GM12878 (cell line): ENCODE results near the gene SCRN1. TPM values are rescaled to one million over a fixed set of nuclear protein-coding genes. Genes with fewer than 3 reads are reported as not detected.

Source experiments
- ATAC-seq: fragments of 200-7000 bp; cut with Tn5 transposase; 3 replicates; pipeline ENCODE4 v1.9.1; 2020; ENCODE audit warnings: mild to moderate bottlenecking, moderate library complexity
- BruUV-seq: library from RNA; stranded (reverse); fragments of 400-500 nt; replicated peaks from 2 replicates; lab custom pipeline; 2021; lab: Mats Ljungman, UMichigan
- CTCF ChIA-PET: fragments of 300-600 bp; sonication (Branson Sonifier 250); formaldehyde crosslinking; extraction: SDS; loops from one replicate; lab custom pipeline; 2021; ENCODE audit warnings: inconsistent platforms; lab: Yijun Ruan, JAX
- POLR2A ChIA-PET: fragments of 350-600 bp; formaldehyde crosslinking; extraction: SDS; loops from one replicate; lab custom pipeline; 2021; ENCODE audit warnings: inconsistent platforms; lab: Charles Lee
- RAD21 ChIA-PET: fragments of 300-600 bp; sonication (Branson Sonifier 250); formaldehyde crosslinking; loops from one replicate; lab custom pipeline; 2023; ENCODE audit warnings: antibody characterized with exemption; ENCODE audit not compliant: unreplicated experiment; lab: Charles Lee
- SMC1A ChIA-PET: fragments of 300-600 bp; sonication (Branson Sonifier 250); formaldehyde crosslinking; loops from one replicate; lab custom pipeline; 2023; ENCODE audit not compliant: unreplicated experiment, uncharacterized antibody; lab: Charles Lee
- DNase-seq: peaks from one replicate; pipeline ENCODE4 v3.0.0-alpha.2; 2011; ENCODE audit warnings: low read depth, low spot score
- FAIRE-seq: peaks from 3 replicates; lab custom pipeline; 2011; peaks lifted over from hg19 to GRCh38; lab: Jason Lieb, UNC
- H2AFZ ChIP-seq: 2 replicates; pipeline ENCODE4 v1.6.0; 2011; ENCODE audit warnings: low read depth, low read length, control low read depth; ENCODE audit not compliant: control insufficient read depth
- H3K27ac ChIP-seq: 2 replicates; pipeline ENCODE4 v1.5.1; 2011; ENCODE audit warnings: control low read depth; ENCODE audit not compliant: control insufficient read depth, insufficient read depth
- H3K27me3 ChIP-seq, 2 experiments: replicated peaks in 1 of 2; 2 replicates each; pipeline versions ENCODE4 v1.6.0 to v1.6.1; 2011; ENCODE audit warnings: low read length in 1 of 2; ENCODE audit not compliant: control insufficient read depth in 2 of 2, insufficient read depth in 2 of 2
- H3K36me3 ChIP-seq, 2 experiments: 2 replicates each; pipeline ENCODE4 v1.5.1; 2011; ENCODE audit warnings: low read length in 1 of 2; ENCODE audit not compliant: control insufficient read depth in 2 of 2, insufficient read depth in 2 of 2
- H3K4me1 ChIP-seq: 2 replicates; pipeline ENCODE4 v1.6.1; 2011; ENCODE audit warnings: mild to moderate bottlenecking, low read length, moderate library complexity, mixed read lengths; ENCODE audit not compliant: control insufficient read depth, insufficient read depth
- H3K4me2 ChIP-seq: 2 replicates; pipeline ENCODE4 v1.6.0; 2011; ENCODE audit warnings: control low read depth; ENCODE audit not compliant: control insufficient read depth, insufficient read depth
- H3K4me3 ChIP-seq: fragments of 200-600 bp; sonication (generic); 2 replicates; pipeline ENCODE4 v1.5.1; 2016
- H3K79me2 ChIP-seq: 2 replicates; pipeline ENCODE4 v1.6.0; 2011; ENCODE audit warnings: low read length; ENCODE audit not compliant: control insufficient read depth, insufficient read depth
- H3K9ac ChIP-seq: 2 replicates; pipeline ENCODE4 v1.8.0; 2011; ENCODE audit warnings: low read length, control low read depth, mixed read lengths; ENCODE audit not compliant: control insufficient read depth, insufficient read depth
- H3K9me3 ChIP-seq: replicated peaks from 3 replicates; pipeline ENCODE4 v1.5.1; 2011; ENCODE audit warnings: mild to moderate bottlenecking, low read length; ENCODE audit not compliant: control insufficient read depth, insufficient read depth
- H4K20me1 ChIP-seq: 2 replicates; pipeline ENCODE4 v1.6.0; 2011; ENCODE audit not compliant: control insufficient read depth, insufficient read depth
- ASH2L ChIP-seq: fragments of 300-600, 200-600 bp; sonication (generic); IDR thresholded peaks from 2 replicates; pipeline ENCODE4 v1.6.1; 2017; ENCODE audit warnings: low read depth, mild to moderate bottlenecking, borderline replicate concordance
- BCL11A ChIP-seq: IDR thresholded peaks from 2 replicates; pipeline ENCODE4 v1.6.1; 2011; ENCODE audit warnings: low read depth, low read length
- FOXK2 ChIP-seq: fragments of 450-650 bp; IDR thresholded peaks from 2 replicates; pipeline ENCODE4 v1.6.1; 2017; ENCODE audit warnings: mild to moderate bottlenecking, moderate library complexity
- FOXM1 ChIP-seq: IDR thresholded peaks from 2 replicates; pipeline ENCODE4 v1.6.1; 2012; ENCODE audit warnings: low read depth, mild to moderate bottlenecking, inconsistent platforms, low read length, moderate library complexity
- GABPA ChIP-seq: IDR thresholded peaks from 2 replicates; pipeline ENCODE4 v1.6.1; 2014; ENCODE audit warnings: antibody characterized with exemption, low read depth, mild to moderate bottlenecking, inconsistent platforms
- GATAD2B ChIP-seq: fragments of 450-650 bp; conservative IDR thresholded peaks from 2 replicates; pipeline ENCODE4 v1.6.1; 2017; ENCODE audit warnings: low read depth, mild to moderate bottlenecking, moderate library complexity
- HDAC2 ChIP-seq: fragments of 200-600 bp; sonication (generic); IDR thresholded peaks from 2 replicates; pipeline ENCODE4 v1.6.1; 2017
- IKZF2 ChIP-seq, 2 experiments: fragments of 450-650 bp; IDR thresholded peaks; 2 replicates each; pipeline ENCODE4 v1.6.1; 2017; ENCODE audit warnings: mild to moderate bottlenecking in 2 of 2, moderate library complexity in 2 of 2
- MTA2 ChIP-seq: fragments of 450-650 bp; IDR thresholded peaks from 2 replicates; pipeline ENCODE4 v1.6.1; 2016; ENCODE audit warnings: low read depth, mild to moderate bottlenecking, moderate library complexity
- NFXL1 ChIP-seq: fragments of 450-650 bp; IDR thresholded peaks from 2 replicates; pipeline ENCODE4 v1.6.1; 2017; ENCODE audit warnings: antibody characterized with exemption, mild to moderate bottlenecking, borderline replicate concordance
- PAX8 ChIP-seq: fragments of 450-650 bp; IDR thresholded peaks from 2 replicates; pipeline ENCODE4 v1.6.1; 2017; ENCODE audit warnings: mild to moderate bottlenecking, moderate library complexity
- PML ChIP-seq: IDR thresholded peaks from 2 replicates; pipeline ENCODE4 v1.6.1; 2012; ENCODE audit warnings: low read length, inconsistent platforms
- POLR2A ChIP-seq: IDR thresholded peaks from 2 replicates; pipeline ENCODE4 v1.6.1; 2011; ENCODE audit warnings: low read depth, mild to moderate bottlenecking, low read length
- RAD21 ChIP-seq: IDR thresholded peaks from 2 replicates; pipeline ENCODE4 v1.6.1; 2011; ENCODE audit warnings: mild to moderate bottlenecking, low read depth, low read length, moderate library complexity; ENCODE audit not compliant: insufficient read depth
- RFX5 ChIP-seq: IDR thresholded peaks from 2 replicates; pipeline ENCODE4 v1.6.1; 2011; ENCODE audit warnings: low read depth, low read length, improper control_type of control experiment
- SREBF2 ChIP-seq: IDR thresholded peaks from 2 replicates; pipeline ENCODE4 v1.6.1; 2012; ENCODE audit warnings: mild to moderate bottlenecking, low read length
- SRF ChIP-seq, 2 experiments: IDR thresholded peaks; 2 replicates each; pipeline ENCODE4 v1.6.1; 2011; ENCODE audit warnings: low read depth in 2 of 2, low read length in 2 of 2, mild to moderate bottlenecking in 1 of 2, moderate library complexity in 1 of 2
- SUPT20H ChIP-seq: IDR thresholded peaks from 2 replicates; pipeline ENCODE4 v1.6.1; 2011; ENCODE audit warnings: low read depth, mild to moderate bottlenecking, low read length, moderate library complexity, borderline replicate concordance; ENCODE audit not compliant: control insufficient read depth
- SUZ12 ChIP-seq: fragments of 200-600 bp; sonication (generic); IDR thresholded peaks from one replicate; pipeline ENCODE4 v1.6.1; 2018; ENCODE audit warnings: antibody characterized with exemption, mild to moderate bottlenecking; ENCODE audit not compliant: unreplicated experiment
- ZNF207 ChIP-seq: fragments of 450-650 bp; IDR thresholded peaks from 2 replicates; pipeline ENCODE4 v1.6.1; 2014; ENCODE audit warnings: antibody characterized with exemption, mild to moderate bottlenecking, borderline replicate concordance
- ZZZ3 ChIP-seq: IDR thresholded peaks from 2 replicates; pipeline ENCODE4 v1.6.1; 2011; ENCODE audit warnings: low read depth; ENCODE audit not compliant: control insufficient read depth, insufficient read length
- WGBS: methylation state at CpG from one replicate; pipeline ENCODE4 v1.1.6; 2016; ENCODE audit warnings: low lambda C conversion rate; ENCODE audit not compliant: insufficient replicate concordance, insufficient coverage; ENCODE audit errors: missing lambda C conversion rate; 5-methylcytosine and 5-hydroxymethylcytosine counted together
- in situ Hi-C: fragments of 300-500 bp; cut with MboI; formaldehyde crosslinking; loops from 9 replicates; pipeline ENCODE4 v1.14.3; 2018; ENCODE audit warnings: mixed read lengths
- intact Hi-C: fragments of 100-400 bp; cut with micrococcal nuclease; formaldehyde crosslinking; loops from one replicate; pipeline ENCODE4 v1.14.2; 2022; ENCODE audit not compliant: unreplicated experiment
- polyA plus RNA-seq, 11 experiments: library from polyadenylated mRNA; depleted of rRNA in 4 of 11; unstranded in 6 of 11; stranded (reverse) in 5 of 11; fragments of >200 nt; fragmentation: Nextera tagmentation in 4 of 11; fragmentation: Illumina TruSeq in 1 of 11; extraction: Ambion mirVana in 4 of 11; extraction: Trizol in 1 of 11; gene quantifications; 1 replicate in 1 of 11; 2 replicates in 10 of 11; pipeline versions ENCODE4 v1.2.1 to v1.2.3, GENCODE V29; 2011 to 2016; ENCODE audit warnings: inconsistent platforms in 2 of 11, missing spikeins in 2 of 11, low read depth in 1 of 11
- total RNA-seq, 4 experiments: library from RNA; depleted of rRNA in 3 of 4; stranded (reverse); fragments of >200 nt in 3 of 4; fragmentation: Illumina TruSeq in 1 of 4; extraction: Trizol in 1 of 4; gene quantifications; 2 replicates each; pipeline versions ENCODE4 v1.2.1 to v1.2.3, GENCODE V29; 2013 to 2021
- TF ChIP-seq, protein P1 (sequence below): IDR thresholded peaks from 2 replicates; pipeline ENCODE4 v1.6.1; 2012; ENCODE audit warnings: low read length, inconsistent platforms
- TF ChIP-seq, protein P2 (sequence below): fragments of 450-650 bp; IDR thresholded peaks from 2 replicates; pipeline ENCODE4 v1.6.1; 2017; ENCODE audit warnings: mild to moderate bottlenecking, low read depth, inconsistent platforms; ENCODE audit not compliant: poor library complexity, severe bottlenecking

The SCRN1 gene
- total and polyA plus RNA-seq, 10 of the 15 experiments (the other 5 are each of a cell fraction or from before 2014, with no cell fraction given), result 11.1 to 67.6 (median 41.7) TPM

DNA sequence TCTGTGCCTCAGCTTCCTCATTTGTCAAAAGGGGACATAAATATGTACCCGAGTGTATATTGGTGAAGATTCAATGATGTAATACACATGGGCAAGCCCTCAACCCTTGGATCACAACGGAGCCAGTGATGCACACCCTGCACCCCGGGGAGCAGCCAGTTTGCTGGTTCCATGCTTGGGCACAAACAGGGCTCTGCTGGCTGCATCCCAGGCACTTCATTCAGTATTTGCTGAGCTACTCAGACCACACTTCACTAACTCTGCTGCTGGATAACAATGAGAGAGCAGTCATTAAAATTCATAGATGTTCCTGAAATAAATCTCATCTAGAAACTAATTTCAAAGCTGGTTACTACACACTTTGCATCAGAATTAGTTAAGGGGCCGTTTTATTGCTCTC lies 72.0 kb downstream of the SCRN1 start (continued):
- TF ChIP-seq NFXL1 (no peak), RFX5 (no peak), ZZZ3 (no peak), SRF (IDR thresholded peaks at IDR 0.05; ENCODE audit: low read depth in 2 of 2, low read length in 2 of 2) (no peak), GATAD2B (no peak), BCL11A (no peak), PAX8 (no peak), GABPA (no peak), FOXK2 (no peak)

DNA sequence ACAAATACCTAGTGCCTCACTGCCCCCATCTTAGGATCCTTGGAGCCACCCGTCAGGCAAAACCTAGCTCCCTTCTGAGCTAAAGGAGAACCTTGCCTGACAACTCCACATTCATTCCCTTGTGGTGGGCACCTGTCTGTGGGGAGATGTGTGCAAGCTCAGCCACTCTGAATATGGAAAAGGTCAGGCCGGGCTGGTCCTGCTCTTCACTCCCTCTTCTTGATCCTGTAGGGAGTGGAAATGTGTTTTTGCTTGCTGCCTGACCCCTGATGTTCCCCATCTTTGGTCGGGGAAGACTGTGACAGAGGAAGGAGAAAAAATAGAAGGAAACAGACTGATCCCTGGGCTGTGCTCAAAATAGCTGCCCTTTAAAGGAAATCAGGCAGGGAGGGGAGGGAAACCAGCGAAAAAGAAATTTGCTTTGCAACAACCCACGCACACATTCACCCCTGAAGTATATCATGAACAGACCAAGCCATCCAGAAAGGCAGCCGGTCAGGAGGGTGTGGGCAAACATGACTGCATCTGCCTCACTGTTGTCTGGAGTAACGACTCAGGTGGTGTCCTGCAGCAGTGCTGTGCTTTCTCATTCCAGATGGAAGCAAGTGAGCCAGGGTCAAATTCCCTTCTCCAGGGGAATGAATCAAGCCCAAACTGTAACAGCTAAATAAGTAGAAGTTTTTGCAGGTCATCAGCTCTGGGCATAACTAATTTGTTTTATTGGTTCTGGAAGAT lies 74.0 kb downstream of the SCRN1 start:
- POLR2A ChIA-PET, result no interaction called here
- TF ChIP-seq HDAC2 (no peak), ZNF207 (no peak), ASH2L (no peak), SREBF2 (no peak), POLR2A (no peak), MTA2 (no peak), FOXK2 (no peak), SUZ12 (no peak), IKZF2 (IDR thresholded peaks at IDR 0.05) (no peak), FOXM1 (no peak), RAD21 (no peak), SUPT20H (no peak), PML (no peak)
- TF ChIP-seq, protein P1, sequence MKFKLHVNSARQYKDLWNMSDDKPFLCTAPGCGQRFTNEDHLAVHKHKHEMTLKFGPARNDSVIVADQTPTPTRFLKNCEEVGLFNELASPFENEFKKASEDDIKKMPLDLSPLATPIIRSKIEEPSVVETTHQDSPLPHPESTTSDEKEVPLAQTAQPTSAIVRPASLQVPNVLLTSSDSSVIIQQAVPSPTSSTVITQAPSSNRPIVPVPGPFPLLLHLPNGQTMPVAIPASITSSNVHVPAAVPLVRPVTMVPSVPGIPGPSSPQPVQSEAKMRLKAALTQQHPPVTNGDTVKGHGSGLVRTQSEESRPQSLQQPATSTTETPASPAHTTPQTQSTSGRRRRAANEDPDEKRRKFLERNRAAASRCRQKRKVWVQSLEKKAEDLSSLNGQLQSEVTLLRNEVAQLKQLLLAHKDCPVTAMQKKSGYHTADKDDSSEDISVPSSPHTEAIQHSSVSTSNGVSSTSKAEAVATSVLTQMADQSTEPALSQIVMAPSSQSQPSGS, result no peak
- TF ChIP-seq, protein P2, sequence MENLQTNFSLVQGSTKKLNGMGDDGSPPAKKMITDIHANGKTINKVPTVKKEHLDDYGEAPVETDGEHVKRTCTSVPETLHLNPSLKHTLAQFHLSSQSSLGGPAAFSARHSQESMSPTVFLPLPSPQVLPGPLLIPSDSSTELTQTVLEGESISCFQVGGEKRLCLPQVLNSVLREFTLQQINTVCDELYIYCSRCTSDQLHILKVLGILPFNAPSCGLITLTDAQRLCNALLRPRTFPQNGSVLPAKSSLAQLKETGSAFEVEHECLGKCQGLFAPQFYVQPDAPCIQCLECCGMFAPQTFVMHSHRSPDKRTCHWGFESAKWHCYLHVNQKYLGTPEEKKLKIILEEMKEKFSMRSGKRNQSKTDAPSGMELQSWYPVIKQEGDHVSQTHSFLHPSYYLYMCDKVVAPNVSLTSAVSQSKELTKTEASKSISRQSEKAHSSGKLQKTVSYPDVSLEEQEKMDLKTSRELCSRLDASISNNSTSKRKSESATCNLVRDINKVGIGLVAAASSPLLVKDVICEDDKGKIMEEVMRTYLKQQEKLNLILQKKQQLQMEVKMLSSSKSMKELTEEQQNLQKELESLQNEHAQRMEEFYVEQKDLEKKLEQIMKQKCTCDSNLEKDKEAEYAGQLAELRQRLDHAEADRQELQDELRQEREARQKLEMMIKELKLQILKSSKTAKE, result no peak

More for the DNA sequence above, 74.0 kb downstream of the SCRN1 start:
- ChIA-PET CTCF (interaction anchor here (1.6 kb wide), 1 partner anchor 7 kb away, joined by 6 read pairs; no protein-coding TSS in a partner anchor), RAD21 (no interaction called here), SMC1A (interaction anchor here (1.1 to 1.2 kb wide), 2 partner anchors 36 to 52 kb away, joined by 3 to 4 read pairs; no protein-coding TSS in a partner anchor)
- H3K79me2 ChIP-seq, result no peaks in the 10 kb centered on the region
- in situ Hi-C loops, result no loop called here
- H4K20me1 ChIP-seq, result no peaks in the 10 kb centered on the region
- FAIRE-seq (no peak), DNase-seq (no peak), ATAC-seq (no peak)
- H3K4me1 ChIP-seq, result no peaks in the 10 kb centered on the region
- no peaks in the 10 kb centered on the region for H3K27me3 ChIP-seq
- no peak overlapping the region for H3K4me3 ChIP-seq
- H3K36me3 ChIP-seq, result peaks cover 0 to 6% of the 10 kb centered on the region in 2 experiments; a peak in 1 of 4 replicates
- no peak overlapping the region for H3K27ac ChIP-seq
- no TSS peak for BruUV-seq
- WGBS, result 41% methylated on average over 7 of the region's 7 CpGs
- no peak overlapping the region for H3K9ac ChIP-seq
- intact Hi-C loops, result loop anchor here (10.0 kb wide), 1 partner anchor 161 kb away; no protein-coding TSS in a partner anchor
- no peak overlapping the region for H2AFZ ChIP-seq
- no peak overlapping the region for H3K4me2 ChIP-seq
- H3K9me3 ChIP-seq, result no peaks in the 10 kb centered on the region
